Lower leg skin (tissue), 4 donors: ENCODE measurements around the gene RIPPLY3. TPM values are rescaled to one million over a fixed set of nuclear protein-coding genes. Genes with fewer than 3 reads are reported as not detected.
A peak's percentile ranks its signal among the peaks of the same experiment; 100 is the strongest.

ENCODE experiments used
- DNase-seq, 2 donors: peaks; one replicate each; pipeline ENCODE4 v3.0.0-alpha.2; 2019; ENCODE audit warnings: low spot score in 2 of 2
- H3K4me3 ChIP-seq: fragments of 200-600 bp; sonication (generic); 2 replicates; pipeline ENCODE4 v1.5.1; 2017; ENCODE audit warnings: mild to moderate bottlenecking, low read depth; ENCODE audit not compliant: poor library complexity, severe bottlenecking
- POLR2A ChIP-seq, 2 donors: fragments of 450-650 bp; IDR thresholded peaks; one replicate each; pipeline ENCODE4 v1.6.1; 2016 to 2017; ENCODE audit warnings: antibody characterized with exemption in 2 of 2, mild to moderate bottlenecking in 1 of 2, moderate library complexity in 1 of 2
- WGBS, 2 donors: methylation state at CpG; one replicate each; pipeline ENCODE4 v1.1.5; 2018; 5-methylcytosine and 5-hydroxymethylcytosine counted together
- intact Hi-C: fragments of 100-400 bp; cut with DNase I; formaldehyde crosslinking; loops from one replicate; pipeline ENCODE4 v1.15.0; 2023; ENCODE audit warnings: low total_unique reads
- total RNA-seq, 4 donors: library from RNA; depleted of rRNA; stranded (reverse); fragments of >200 nt; gene quantifications; one replicate each; pipeline ENCODE4 v1.1.0, GENCODE V29; 2016
- TF ChIP-seq, protein P1 (sequence below), 3 donors: fragments of 450-650 bp; IDR thresholded peaks; one replicate each; pipeline ENCODE4 v1.5.1; 2016; ENCODE audit warnings: antibody characterized with exemption in 3 of 3, mild to moderate bottlenecking in 3 of 3, moderate library complexity in 2 of 3

RIPPLY3 gene
- total RNA-seq, 4 donors from 2014 or later: not detected

GRCh38 chr21:36968976-36969375, 37.5 kb upstream of the RIPPLY3 start:
- TF ChIP-seq, protein P1, sequence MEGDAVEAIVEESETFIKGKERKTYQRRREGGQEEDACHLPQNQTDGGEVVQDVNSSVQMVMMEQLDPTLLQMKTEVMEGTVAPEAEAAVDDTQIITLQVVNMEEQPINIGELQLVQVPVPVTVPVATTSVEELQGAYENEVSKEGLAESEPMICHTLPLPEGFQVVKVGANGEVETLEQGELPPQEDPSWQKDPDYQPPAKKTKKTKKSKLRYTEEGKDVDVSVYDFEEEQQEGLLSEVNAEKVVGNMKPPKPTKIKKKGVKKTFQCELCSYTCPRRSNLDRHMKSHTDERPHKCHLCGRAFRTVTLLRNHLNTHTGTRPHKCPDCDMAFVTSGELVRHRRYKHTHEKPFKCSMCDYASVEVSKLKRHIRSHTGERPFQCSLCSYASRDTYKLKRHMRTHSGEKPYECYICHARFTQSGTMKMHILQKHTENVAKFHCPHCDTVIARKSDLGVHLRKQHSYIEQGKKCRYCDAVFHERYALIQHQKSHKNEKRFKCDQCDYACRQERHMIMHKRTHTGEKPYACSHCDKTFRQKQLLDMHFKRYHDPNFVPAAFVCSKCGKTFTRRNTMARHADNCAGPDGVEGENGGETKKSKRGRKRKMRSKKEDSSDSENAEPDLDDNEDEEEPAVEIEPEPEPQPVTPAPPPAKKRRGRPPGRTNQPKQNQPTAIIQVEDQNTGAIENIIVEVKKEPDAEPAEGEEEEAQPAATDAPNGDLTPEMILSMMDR (IDR thresholded peaks at IDR 0.05): no peak
- no peak for TF ChIP-seq POLR2A (IDR thresholded peaks at IDR 0.05)
- no peak overlapping the region for H3K4me3 ChIP-seq
- intact Hi-C loops: no loop called here
- WGBS, 2 donors: 88 to 100% methylated on average over 1 of the region's 1 CpG
- no peak for DNase-seq

- TF ChIP-seq POLR2A (IDR thresholded peaks at IDR 0.05): no peak
- TF ChIP-seq, protein P1 (IDR thresholded peaks at IDR 0.05): no peak
- intact Hi-C loops: no loop called here
- WGBS, 2 donors: 88 to 90% methylated on average over 14 of the region's 14 CpGs
- H3K4me3 ChIP-seq: no peak overlapping the region
- no peak for DNase-seq
Observed at GRCh38 chr21:36973986-36974850, 32.3 kb upstream of the RIPPLY3 start.

DNA sequence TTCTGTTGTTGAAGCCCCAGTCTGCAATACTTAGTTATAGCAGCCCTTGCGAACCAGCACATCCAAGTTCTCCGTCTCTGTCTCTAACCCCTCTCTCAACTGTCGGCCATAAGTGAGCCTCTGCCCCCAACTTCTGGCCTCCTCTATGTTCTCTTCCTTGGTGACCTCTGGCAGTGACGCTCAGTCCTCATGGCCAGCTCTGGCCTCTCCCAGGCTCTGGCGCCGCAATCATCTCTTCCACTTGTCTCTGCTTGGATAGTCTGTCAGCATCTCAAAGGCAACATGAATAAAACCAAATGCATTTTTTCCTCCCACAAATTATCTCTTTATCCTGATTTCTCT, 31.7 kb upstream of the RIPPLY3 start:
- TF ChIP-seq, protein P1 (IDR thresholded peaks at IDR 0.05): no peak
- no peak for TF ChIP-seq POLR2A (IDR thresholded peaks at IDR 0.05)
- WGBS, 2 donors: 87 to 94% methylated on average over 6 of the region's 6 CpGs
- intact Hi-C loops: no loop called here
- no peak overlapping the region for H3K4me3 ChIP-seq
- DNase-seq: no peak

- 65 to 73% methylated on average over 5 of the region's 5 CpGs for WGBS, 2 donors
- TF ChIP-seq, protein P1 (IDR thresholded peaks at IDR 0.05): no peak
Observed at GRCh38 chr21:36976228-36976861, 30.2 kb upstream of the RIPPLY3 start.

DNA sequence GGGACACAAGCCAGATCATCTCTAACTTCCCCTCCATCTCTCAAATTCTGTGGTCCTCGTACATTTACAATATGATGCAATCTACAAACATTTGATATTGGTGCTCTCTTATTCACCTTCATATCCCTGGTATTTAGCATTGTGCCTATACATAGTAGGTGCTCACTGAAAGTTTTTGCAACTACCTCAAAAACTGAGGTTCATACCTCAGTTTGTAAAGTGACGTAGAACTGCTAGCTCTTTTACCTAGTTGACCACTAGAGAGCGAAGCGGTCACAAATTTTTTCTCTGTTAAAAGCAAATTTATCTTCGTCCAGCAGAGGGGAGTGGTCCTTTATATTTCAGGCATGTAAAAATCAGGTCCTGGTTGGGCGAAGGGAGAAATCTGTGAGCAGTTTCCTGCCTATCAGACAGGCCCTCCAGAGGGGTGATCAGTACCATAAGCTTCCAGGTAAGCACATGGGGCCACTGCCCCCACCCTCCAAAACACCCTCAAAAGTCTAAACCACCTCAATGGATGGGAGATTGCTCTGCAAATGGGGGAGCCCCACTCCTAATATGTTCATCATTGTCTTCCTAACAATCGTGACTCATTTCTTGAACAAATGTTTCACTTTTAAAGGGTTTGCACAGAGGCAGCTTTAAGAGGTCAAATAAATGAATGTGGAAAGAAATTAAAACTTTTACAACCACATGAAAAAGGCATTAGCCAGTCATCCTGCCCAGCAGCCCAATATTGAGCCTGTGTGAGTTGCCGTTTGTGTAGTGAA, 29.4 kb upstream of the RIPPLY3 start:
- intact Hi-C loops: no loop called here
- TF ChIP-seq, protein P1 (IDR thresholded peaks at IDR 0.05): peak in 1 of 3 donors; percentile 24
- TF ChIP-seq POLR2A (IDR thresholded peaks at IDR 0.05): no peak
- DNase-seq: peak in 1 of 2 donors; percentile 33
- H3K4me3 ChIP-seq: no peak overlapping the region
- WGBS, 2 donors: 32 to 33% methylated on average over 8 of the region's 8 CpGs

More at GRCh38 chr21:36976228-36976861, 30.2 kb upstream of the RIPPLY3 start:
- DNase-seq: no peak
- intact Hi-C loops: no loop called here
- H3K4me3 ChIP-seq: no peak overlapping the region
